ENCODE measurements around the gene PFN3. TPM values are rescaled to one million over a fixed set of nuclear protein-coding genes. Genes with fewer than 3 reads are reported as not detected.
A peak's percentile ranks its signal among the peaks of the same experiment; 100 is the strongest.

The PFN3 gene
- total RNA-seq, 1 donor from 2014 or later: not detected

DNA sequence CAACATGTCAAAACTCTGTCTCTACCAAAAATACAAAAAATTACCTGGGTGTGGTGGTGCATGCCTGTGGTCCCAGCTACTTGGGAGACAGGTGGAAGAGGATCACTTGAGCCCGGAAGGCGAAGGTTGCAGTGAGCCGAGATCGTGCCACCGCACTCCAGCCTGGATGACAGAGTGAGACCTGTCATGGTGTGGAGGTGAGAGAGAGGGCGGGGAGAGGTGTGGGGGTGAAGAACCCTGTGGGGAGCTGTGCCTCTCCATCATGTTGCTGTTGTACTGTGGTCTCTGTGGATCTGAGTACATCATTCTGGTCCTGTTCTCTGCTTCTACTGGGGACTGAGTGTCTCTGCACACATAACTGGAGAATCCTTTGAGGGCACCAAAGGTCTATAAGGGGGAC, 27.6 kb downstream of the PFN3 start:
- no peaks in the 10 kb centered on the region for H3K9me3 ChIP-seq
- no peak overlapping the region for H3K4me3 ChIP-seq
- intact Hi-C loops (cut with DNase I): no loop called here
- H3K27ac ChIP-seq: no peak overlapping the region
- TF ChIP-seq, protein P1, sequence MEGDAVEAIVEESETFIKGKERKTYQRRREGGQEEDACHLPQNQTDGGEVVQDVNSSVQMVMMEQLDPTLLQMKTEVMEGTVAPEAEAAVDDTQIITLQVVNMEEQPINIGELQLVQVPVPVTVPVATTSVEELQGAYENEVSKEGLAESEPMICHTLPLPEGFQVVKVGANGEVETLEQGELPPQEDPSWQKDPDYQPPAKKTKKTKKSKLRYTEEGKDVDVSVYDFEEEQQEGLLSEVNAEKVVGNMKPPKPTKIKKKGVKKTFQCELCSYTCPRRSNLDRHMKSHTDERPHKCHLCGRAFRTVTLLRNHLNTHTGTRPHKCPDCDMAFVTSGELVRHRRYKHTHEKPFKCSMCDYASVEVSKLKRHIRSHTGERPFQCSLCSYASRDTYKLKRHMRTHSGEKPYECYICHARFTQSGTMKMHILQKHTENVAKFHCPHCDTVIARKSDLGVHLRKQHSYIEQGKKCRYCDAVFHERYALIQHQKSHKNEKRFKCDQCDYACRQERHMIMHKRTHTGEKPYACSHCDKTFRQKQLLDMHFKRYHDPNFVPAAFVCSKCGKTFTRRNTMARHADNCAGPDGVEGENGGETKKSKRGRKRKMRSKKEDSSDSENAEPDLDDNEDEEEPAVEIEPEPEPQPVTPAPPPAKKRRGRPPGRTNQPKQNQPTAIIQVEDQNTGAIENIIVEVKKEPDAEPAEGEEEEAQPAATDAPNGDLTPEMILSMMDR (IDR thresholded peaks at IDR 0.05): no peak
- H3K27me3 ChIP-seq: no peaks in the 10 kb centered on the region
- ATAC-seq: no peak
- peaks cover 13% of the 10 kb centered on the region for H3K4me1 ChIP-seq
- H3K36me3 ChIP-seq: no peaks in the 10 kb centered on the region
- DNase-seq: no peak

GRCh38 chr5:177372034-177372896, 28.2 kb downstream of the PFN3 start:
- no peak for DNase-seq
- Histone ChIP-seq H3K27ac (peak overlapping the region; percentile 11), H3K9me3 (no peaks in the 10 kb centered on the region), H3K27me3 (no peaks in the 10 kb centered on the region), H3K4me3 (no peak overlapping the region), H3K4me1 (peaks cover 18% of the 10 kb centered on the region), H3K36me3 (no peaks in the 10 kb centered on the region)
- TF ChIP-seq, protein P1 (IDR thresholded peaks at IDR 0.05): no peak
- intact Hi-C loops (cut with DNase I): no loop called here
- no peak for ATAC-seq

DNA sequence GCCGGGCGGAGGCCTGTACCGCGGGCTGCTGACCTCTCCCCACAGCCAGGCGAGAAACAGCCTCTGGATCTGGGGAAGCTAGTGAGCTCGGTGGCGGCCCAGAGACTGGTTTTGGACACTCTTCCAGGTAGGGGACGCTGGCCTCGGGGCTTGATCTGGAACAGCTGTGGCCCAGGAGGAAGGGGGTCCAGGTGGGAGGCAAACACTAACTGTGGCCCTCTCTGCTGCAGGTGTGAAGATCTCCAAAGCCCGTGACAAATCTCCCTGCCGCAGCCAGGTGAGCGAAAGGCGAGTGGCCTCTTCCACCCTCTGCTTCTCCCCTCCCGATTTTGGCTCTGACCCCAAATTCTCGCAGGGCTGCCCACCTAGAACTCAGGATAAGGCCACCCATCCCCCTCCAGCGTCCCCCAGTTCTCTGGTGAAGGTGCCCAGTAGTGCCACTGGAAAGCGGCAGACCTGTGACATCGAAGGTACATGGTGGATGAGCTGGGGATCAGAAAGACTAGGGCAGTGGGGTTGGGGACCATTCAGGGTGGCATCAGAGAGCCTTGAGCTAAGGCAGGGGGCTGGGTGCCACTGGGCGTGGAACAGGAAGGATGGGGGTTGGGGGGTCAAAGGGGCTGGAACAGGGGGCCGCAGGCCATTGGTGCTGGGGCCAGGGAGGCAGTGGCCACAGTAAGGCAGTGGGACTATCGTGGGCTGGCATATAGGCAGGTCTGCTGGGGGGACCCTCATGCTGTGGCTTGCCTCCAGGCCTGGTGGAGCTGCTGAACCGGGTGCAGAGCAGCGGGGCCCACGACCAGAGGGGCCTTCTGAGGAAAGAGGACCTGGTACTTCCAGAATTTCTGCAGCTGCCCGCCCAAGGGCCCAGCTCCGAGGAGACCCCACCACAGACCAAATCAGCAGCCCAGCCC, 29.1 kb downstream of the PFN3 start:
- Histone ChIP-seq H3K4me3 (peak overlapping the region; percentile 51), H3K4me1 (peaks cover 18% of the 10 kb centered on the region), H3K27ac (peak overlapping the region; percentile 42), H3K27me3 (no peaks in the 10 kb centered on the region), H3K36me3 (no peaks in the 10 kb centered on the region), H3K9me3 (no peaks in the 10 kb centered on the region)
- DNase-seq (no peak), ATAC-seq (no peak)
- intact Hi-C loops (cut with DNase I): no loop called here
- TF ChIP-seq, protein P1 (IDR thresholded peaks at IDR 0.05): no peak

GRCh38 chr5:177370488-177371119, 29.9 kb downstream of the PFN3 start:
- ATAC-seq (peak; percentile 84), DNase-seq (peak; percentile 91)
- Histone ChIP-seq H3K4me1 (peaks cover 23% of the 10 kb centered on the region), H3K27me3 (no peaks in the 10 kb centered on the region), H3K36me3 (no peaks in the 10 kb centered on the region), H3K4me3 (peak overlapping the region; percentile 51), H3K27ac (peak overlapping the region; percentile 42), H3K9me3 (no peaks in the 10 kb centered on the region)
- intact Hi-C loops (cut with DNase I): no loop called here
- TF ChIP-seq, protein P1 (IDR thresholded peaks at IDR 0.05): peak; percentile 31

DNA sequence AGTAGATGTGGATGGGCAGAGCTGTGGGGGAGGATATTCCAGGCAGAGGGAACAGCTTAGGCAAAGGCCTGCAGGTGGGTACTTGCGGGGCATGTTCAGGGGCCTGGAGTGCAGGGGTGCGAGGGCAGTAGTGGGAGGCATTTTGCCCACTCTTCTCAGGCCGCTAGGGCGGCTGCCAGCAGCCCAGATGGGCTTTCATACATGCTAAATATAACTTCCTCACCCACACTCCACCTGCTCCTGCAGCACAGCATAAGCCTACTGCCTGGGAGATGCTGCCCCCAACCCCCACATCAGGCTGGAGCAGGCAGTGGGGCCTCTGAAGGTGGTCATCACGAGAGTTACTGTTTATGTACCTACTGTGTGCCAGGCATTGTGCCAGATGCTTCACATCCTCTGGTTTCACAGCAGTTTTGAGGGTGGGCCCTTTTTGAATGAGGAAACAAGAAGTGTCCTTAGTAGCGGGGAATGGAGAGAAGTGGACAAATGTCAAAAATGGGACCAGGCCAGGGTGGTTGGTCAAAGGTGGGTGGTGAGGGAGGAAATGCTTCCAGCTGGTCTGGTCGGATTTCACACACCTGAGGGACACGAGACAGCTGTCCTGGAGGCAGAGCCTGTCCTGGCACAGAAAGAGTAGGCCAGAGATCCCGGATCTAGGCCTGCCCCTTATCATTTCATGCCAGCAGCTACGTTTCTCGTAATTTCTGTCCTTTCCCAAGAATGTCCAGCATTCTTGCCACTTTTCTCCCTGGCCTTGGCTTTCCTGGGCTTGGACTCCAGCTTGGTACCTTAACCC, 30.6 kb downstream of the PFN3 start:
- DNase-seq: no peak
- Histone ChIP-seq H3K9me3 (no peaks in the 10 kb centered on the region), H3K36me3 (no peaks in the 10 kb centered on the region), H3K4me3 (no peak overlapping the region), H3K27me3 (no peaks in the 10 kb centered on the region), H3K4me1 (peaks cover 23% of the 10 kb centered on the region), H3K27ac (no peak overlapping the region)
- ATAC-seq: no peak
- intact Hi-C loops (cut with DNase I): no loop called here
- TF ChIP-seq, protein P1 (IDR thresholded peaks at IDR 0.05): no peak

All from upper lobe of right lung (tissue), 1 donor.